K562 (cell line): Measurements from ENCODE around the gene LY6G6F. TPM values are rescaled to one million over a fixed set of nuclear protein-coding genes. Genes with fewer than 3 reads are reported as not detected.

Experiments used
- ATAC-seq: fragments of 200-7000 bp; cut with Tn5 transposase; 3 replicates; pipeline ENCODE4 v1.9.1; 2020; ENCODE audit warnings: moderate library complexity
- BruUV-seq: library from RNA; stranded (reverse); fragments of 400-500 nt; replicated peaks from 2 replicates; lab custom pipeline; 2021; lab: Mats Ljungman, UMichigan
- CTCF ChIA-PET: fragments of 300-600 bp; formaldehyde crosslinking; extraction: SDS; loops from one replicate; lab custom pipeline; 2021; ENCODE audit warnings: low intra/inter-chr PET ratio; lab: Yijun Ruan, JAX
- POLR2A ChIA-PET: fragments of 300-600, 350-650 bp; sonication (Branson Sonifier 250); formaldehyde crosslinking; extraction: SDS; loops from one replicate; lab custom pipeline; 2021; ENCODE audit warnings: antibody characterized with exemption, inconsistent platforms; lab: Yijun Ruan, JAX
- DNase-seq, 4 experiments: peaks; one replicate each; pipeline versions ENCODE4 v3.0.0 to v3.0.0-alpha.2; 2011 to 2018; ENCODE audit warnings: low spot score in 3 of 4, mixed read lengths in 3 of 4; ENCODE audit errors: extremely low read depth in 1 of 4
- FAIRE-seq: peaks from 2 replicates; lab custom pipeline; 2011; peaks lifted over from hg19 to GRCh38; lab: Jason Lieb, UNC
- H2AFZ ChIP-seq: 2 replicates; pipeline ENCODE4 v1.6.0; 2011; ENCODE audit warnings: low read depth, low read length, control low read depth, inconsistent platforms
- H3K27ac ChIP-seq: fragments of 200-600 bp; 3 replicates; pipeline ENCODE4 v1.8.0; 2011; ENCODE audit warnings: low read depth, mild to moderate bottlenecking, control low read depth, inconsistent platforms, low read length, moderate library complexity, mixed read lengths; ENCODE audit errors: extremely low read depth
- H3K27me3 ChIP-seq, 2 experiments: fragments of 300-600 bp in 1 of 2; 2 replicates in 1 of 2; 3 replicates in 1 of 2; pipeline versions ENCODE4 v1.6.0 to v1.8.0; 2011; ENCODE audit warnings: inconsistent platforms in 2 of 2, low read length in 2 of 2, mild to moderate bottlenecking in 1 of 2, mixed read lengths in 1 of 2, moderate library complexity in 1 of 2; ENCODE audit not compliant: control insufficient read depth in 2 of 2, insufficient read depth in 2 of 2
- H3K36me3 ChIP-seq: fragments of 300-600 bp; 3 replicates; pipeline ENCODE4 v1.8.0; 2011; ENCODE audit warnings: mild to moderate bottlenecking, low read length, inconsistent platforms; ENCODE audit not compliant: control insufficient read depth, insufficient read depth
- H3K4me1 ChIP-seq, 2 experiments: fragments of 200-600 bp in 1 of 2; replicated peaks in 1 of 2; 2 replicates in 1 of 2; 3 replicates in 1 of 2; pipeline versions ENCODE4 v1.5.1 to v1.8.0; 2011; ENCODE audit warnings: inconsistent platforms in 2 of 2, low read length in 2 of 2, mild to moderate bottlenecking in 1 of 2, mixed read lengths in 1 of 2, moderate library complexity in 1 of 2; ENCODE audit not compliant: control insufficient read depth in 2 of 2, insufficient read depth in 2 of 2
- H3K4me2 ChIP-seq: 2 replicates; pipeline ENCODE4 v1.6.1; 2011; ENCODE audit warnings: low read length, control low read depth, inconsistent platforms, mixed read lengths; ENCODE audit not compliant: insufficient read depth
- H3K4me3 ChIP-seq: fragments of 200-600 bp; sonication (generic), shearing (Covaris generic); 2 replicates; pipeline ENCODE4 v1.5.1; 2016; ENCODE audit warnings: control low read depth, inconsistent platforms
- H3K79me2 ChIP-seq: fragments of 200-600 bp; 3 replicates; pipeline ENCODE4 v1.8.0; 2011; ENCODE audit warnings: low read length, inconsistent platforms; ENCODE audit not compliant: control insufficient read depth, insufficient read depth
- H3K9ac ChIP-seq, 2 experiments: 2 replicates each; pipeline versions ENCODE4 v1.6.0 to v1.6.1; 2011; ENCODE audit warnings: low read depth in 2 of 2, low read length in 2 of 2, control low read depth in 1 of 2, inconsistent platforms in 1 of 2, mild to moderate bottlenecking in 1 of 2, mixed read lengths in 1 of 2; ENCODE audit not compliant: insufficient read depth in 1 of 2
- H3K9me1 ChIP-seq: one replicate; pipeline ENCODE4 v1.6.0; 2011; ENCODE audit warnings: inconsistent platforms, mild to moderate bottlenecking, low read length, moderate library complexity; ENCODE audit not compliant: control insufficient read depth, insufficient read depth
- H3K9me3 ChIP-seq: replicated peaks from 2 replicates; pipeline ENCODE4 v1.5.1; 2011; ENCODE audit warnings: low read depth, low read length, inconsistent platforms; ENCODE audit not compliant: control insufficient read depth, insufficient read depth
- H4K20me1 ChIP-seq: replicated peaks from 2 replicates; pipeline ENCODE4 v1.6.1; 2011; ENCODE audit warnings: low read length, inconsistent platforms, mixed read lengths; ENCODE audit not compliant: control insufficient read depth, insufficient read depth
- CAMTA2 ChIP-seq: fragments of 250-450 bp; sonication (Bioruptor Pico); conservative IDR thresholded peaks from 2 replicates; pipeline ENCODE4 v1.5.1; 2022
- CC2D1A ChIP-seq: fragments of 450-650 bp; IDR thresholded peaks from 2 replicates; pipeline ENCODE4 v1.6.1; 2017; ENCODE audit warnings: mild to moderate bottlenecking
- GTF2A2 ChIP-seq: IDR thresholded peaks from 2 replicates; pipeline ENCODE4 v1.6.1; 2016; ENCODE audit warnings: mild to moderate bottlenecking, missing genetic modification characterization, missing compliant biosample characterization
- MYNN ChIP-seq, 2 experiments: sonication (generic); formaldehyde crosslinking in 1 of 2; IDR thresholded peaks; 2 replicates each; pipeline versions ENCODE4 v1.5.0 to v1.6.1; 2016 to 2020; ENCODE audit warnings: antibody characterized with exemption in 1 of 2, missing genetic modification reagents in 1 of 2
- POLR2G ChIP-seq: fragments of 200-400 bp; formaldehyde crosslinking; IDR thresholded peaks from 2 replicates; pipeline ENCODE4 v1.6.1; 2017; ENCODE audit warnings: low read depth, mild to moderate bottlenecking, antibody characterized with exemption, low read length, moderate library complexity
- RB1 ChIP-seq: fragments of 450-650 bp; IDR thresholded peaks from 2 replicates; pipeline ENCODE4 v1.6.1; 2017; ENCODE audit warnings: low read depth, mild to moderate bottlenecking
- RBFOX2 ChIP-seq: fragments of 200-400 bp; formaldehyde crosslinking; IDR thresholded peaks from 2 replicates; pipeline ENCODE4 v1.6.1; 2017; ENCODE audit warnings: low read depth, mild to moderate bottlenecking, low read length, moderate library complexity
- SMARCA4 ChIP-seq: fragments of 450-650 bp; IDR thresholded peaks from 2 replicates; pipeline ENCODE4 v1.6.1; 2016
- WHSC1 ChIP-seq: IDR thresholded peaks from one replicate; pipeline ENCODE4 v1.6.1; 2012; ENCODE audit warnings: low read length, control low read depth, inconsistent platforms
- WGBS: fragments of 100-300 bp; shearing (Covaris generic); methylation state at CpG from one replicate; pipeline ENCODE4 v1.1.6; 2016; ENCODE audit warnings: low coverage, mixed read lengths; ENCODE audit not compliant: insufficient coverage; ENCODE audit errors: missing lambda C conversion rate; 5-methylcytosine and 5-hydroxymethylcytosine counted together
- in situ Hi-C: fragments of 300-500 bp; cut with MboI; formaldehyde crosslinking; loops from 4 replicates; pipeline ENCODE4 v1.15.0; 2018; ENCODE audit warnings: inconsistent platforms, mixed read lengths
- intact Hi-C: fragments of 100-400 bp; cut with micrococcal nuclease; formaldehyde crosslinking; loops from 2 replicates; pipeline ENCODE4 v1.14.2; 2022
- polyA plus RNA-seq, 8 experiments: library from polyadenylated mRNA; depleted of rRNA in 4 of 8; stranded (reverse) in 5 of 8; unstranded in 3 of 8; fragments of >200 nt; fragmentation: Nextera tagmentation in 2 of 8; fragmentation: Illumina TruSeq in 1 of 8; extraction: Ambion mirVana in 2 of 8; extraction: Trizol in 1 of 8; gene quantifications; 2 replicates each; pipeline versions ENCODE4 v1.2.1 to v1.2.3, GENCODE V29; 2011 to 2014; ENCODE audit warnings: inconsistent platforms in 1 of 8, missing spikeins in 1 of 8
- total RNA-seq, 7 experiments: library from RNA; depleted of rRNA in 6 of 7; stranded (reverse); fragments of >200 nt in 6 of 7; fragmentation: Illumina TruSeq in 2 of 7; extraction: Trizol in 2 of 7; gene quantifications; 2 replicates each; pipeline versions ENCODE4 v1.2.1 to v1.2.3, GENCODE V29; 2011 to 2021; ENCODE audit warnings: low replicate concordance in 1 of 7
- TF ChIP-seq, protein P1 (sequence below): fragments of 150-350 bp; conservative IDR thresholded peaks from 2 replicates; pipeline ENCODE4 v1.6.1; 2014; ENCODE audit warnings: low read length
- TF ChIP-seq, protein P2 (sequence below), 3 experiments: fragments of 200-800 bp in 1 of 3; sonication (Bioruptor generic) in 1 of 3; sonication (generic) in 1 of 3; formaldehyde crosslinking in 1 of 3; IDR thresholded peaks; 2 replicates each; pipeline versions ENCODE4 v1.6.1 to v1.8.0; 2016 to 2022; ENCODE audit warnings: mild to moderate bottlenecking in 2 of 3, missing compliant biosample characterization in 2 of 3, missing genetic modification characterization in 2 of 3, missing genetic modification reagents in 1 of 3
- TF ChIP-seq, protein P3 (sequence below): fragments of 200-800 bp; sonication (Bioruptor generic); IDR thresholded peaks from 2 replicates; pipeline ENCODE4 v1.6.1; 2017; ENCODE audit warnings: missing genetic modification characterization, missing compliant biosample characterization
- TF ChIP-seq, protein P4 (sequence below): fragments of 250-450 bp; sonication (Bioruptor Pico); IDR thresholded peaks from 2 replicates; pipeline ENCODE4 v1.9.0; 2021; ENCODE audit warnings: mild to moderate bottlenecking, inconsistent platforms

The LY6G6F gene
- total and polyA plus RNA-seq, 9 of the 15 experiments (the other 6 are each of a cell fraction or from before 2014, with no cell fraction given): 0.14 to 0.50 (median 0.28) TPM; not detected in 2

DNA sequence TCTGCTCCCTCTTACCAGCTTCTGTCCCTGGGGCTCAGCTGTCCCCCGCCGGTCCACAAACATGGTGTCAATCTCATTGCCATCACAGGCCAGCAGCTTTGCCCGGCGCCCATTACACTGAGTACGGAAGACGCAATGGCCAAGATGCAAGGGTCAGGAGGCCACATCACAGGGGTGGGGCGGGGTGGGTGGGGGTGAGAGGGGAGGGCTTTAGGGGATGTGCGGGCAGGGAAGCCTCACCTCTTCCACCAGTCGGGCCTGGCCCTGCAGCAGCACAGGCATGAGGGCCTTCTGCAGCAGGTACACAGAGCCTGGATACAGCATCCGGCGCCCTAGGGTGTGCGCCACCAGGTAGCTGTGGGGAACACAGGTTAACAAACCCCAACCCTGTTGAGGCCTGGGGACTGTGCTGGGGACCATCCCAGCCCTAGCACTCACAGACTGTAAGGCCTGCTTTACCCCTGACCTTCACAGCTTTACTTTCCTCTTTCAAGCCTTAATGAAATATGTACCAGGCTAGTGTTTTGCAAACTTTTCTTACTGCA, 15.0 kb upstream of the LY6G6F start:
- BruUV-seq: no TSS peak
- Histone ChIP-seq H4K20me1 (no peaks in the 10 kb centered on the region), H3K4me2 (peak overlapping the region; percentile 82), H3K79me2 (no peaks in the 10 kb centered on the region), H3K9me3 (no peaks in the 10 kb centered on the region), H3K36me3 (peaks cover 90% of the 10 kb centered on the region), H3K4me1 (peaks cover 57 to 59% of the 10 kb centered on the region in 2 experiments), H3K9ac (peak overlapping the region; percentile 68 to 75; a peak in 3 of 4 replicates), H3K27ac (peak overlapping the region; percentile 88; the same call in 2 of the 3 replicates), H3K9me1 (no peaks in the 10 kb centered on the region), H3K27me3 (no peaks in the 10 kb centered on the region), H3K4me3 (no peak overlapping the region), H2AFZ (no peak overlapping the region)
- peak; percentile 13 for ATAC-seq
- in situ Hi-C loops: no loop called here
- ChIA-PET CTCF (no interaction called here), POLR2A (interaction anchor here (0.8 to 7.1 kb wide), 26 partner anchors 7 to 144 kb away, joined by 3 to 158 read pairs (median 9); partner anchors contain the start of genes ABHD16A, APOM, CLIC1 and GPANK1)
- 74% methylated on average over 11 of the region's 12 CpGs for WGBS
- FAIRE-seq: no peak
- intact Hi-C loops: loop anchor here (2.0 kb wide), 2 partner anchors 43 to 139 kb away; no protein-coding TSS in a partner anchor
- DNase-seq: peak in 3 of 4 experiments; percentile 56 to 83 (median 76)
- TF ChIP-seq SMARCA4 (no peak), RBFOX2 (peak; percentile 28), WHSC1 (peak; percentile 74), MYNN (IDR thresholded peaks at IDR 0.05) (no peak), MYNN (CRISPR knock-in tag; IDR thresholded peaks at IDR 0.05) (no peak), RB1 (0 out of 2 replicates have a peak, but pooled peaks have one; percentile 30), GTF2A2 (tag) (0 out of 2 replicates have a peak, but pooled peaks have one; percentile 27), CAMTA2 (no peak), CC2D1A (no peak), POLR2G (peak; percentile 42; the same call in 1 of the 2 replicates)
- TF ChIP-seq, protein P1, sequence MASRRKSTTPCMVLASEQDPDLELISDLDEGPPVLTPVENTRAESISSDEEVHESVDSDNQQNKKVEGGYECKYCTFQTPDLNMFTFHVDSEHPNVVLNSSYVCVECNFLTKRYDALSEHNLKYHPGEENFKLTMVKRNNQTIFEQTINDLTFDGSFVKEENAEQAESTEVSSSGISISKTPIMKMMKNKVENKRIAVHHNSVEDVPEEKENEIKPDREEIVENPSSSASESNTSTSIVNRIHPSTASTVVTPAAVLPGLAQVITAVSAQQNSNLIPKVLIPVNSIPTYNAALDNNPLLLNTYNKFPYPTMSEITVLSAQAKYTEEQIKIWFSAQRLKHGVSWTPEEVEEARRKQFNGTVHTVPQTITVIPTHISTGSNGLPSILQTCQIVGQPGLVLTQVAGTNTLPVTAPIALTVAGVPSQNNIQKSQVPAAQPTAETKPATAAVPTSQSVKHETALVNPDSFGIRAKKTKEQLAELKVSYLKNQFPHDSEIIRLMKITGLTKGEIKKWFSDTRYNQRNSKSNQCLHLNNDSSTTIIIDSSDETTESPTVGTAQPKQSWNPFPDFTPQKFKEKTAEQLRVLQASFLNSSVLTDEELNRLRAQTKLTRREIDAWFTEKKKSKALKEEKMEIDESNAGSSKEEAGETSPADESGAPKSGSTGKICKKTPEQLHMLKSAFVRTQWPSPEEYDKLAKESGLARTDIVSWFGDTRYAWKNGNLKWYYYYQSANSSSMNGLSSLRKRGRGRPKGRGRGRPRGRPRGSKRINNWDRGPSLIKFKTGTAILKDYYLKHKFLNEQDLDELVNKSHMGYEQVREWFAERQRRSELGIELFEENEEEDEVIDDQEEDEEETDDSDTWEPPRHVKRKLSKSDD: no peak
- TF ChIP-seq, protein P2, sequence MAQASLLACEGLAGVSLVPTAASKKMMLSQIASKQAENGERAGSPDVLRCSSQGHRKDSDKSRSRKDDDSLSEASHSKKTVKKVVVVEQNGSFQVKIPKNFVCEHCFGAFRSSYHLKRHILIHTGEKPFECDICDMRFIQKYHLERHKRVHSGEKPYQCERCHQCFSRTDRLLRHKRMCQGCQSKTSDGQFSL (CRISPR knock-in tag; IDR thresholded peaks at IDR 0.05): no peak
- TF ChIP-seq, protein P2 (tag; IDR thresholded peaks at IDR 0.05): 0 out of 4 replicates have a peak, but pooled peaks of 1 of the 2 experiments have one; percentile 9
- TF ChIP-seq, protein P3, sequence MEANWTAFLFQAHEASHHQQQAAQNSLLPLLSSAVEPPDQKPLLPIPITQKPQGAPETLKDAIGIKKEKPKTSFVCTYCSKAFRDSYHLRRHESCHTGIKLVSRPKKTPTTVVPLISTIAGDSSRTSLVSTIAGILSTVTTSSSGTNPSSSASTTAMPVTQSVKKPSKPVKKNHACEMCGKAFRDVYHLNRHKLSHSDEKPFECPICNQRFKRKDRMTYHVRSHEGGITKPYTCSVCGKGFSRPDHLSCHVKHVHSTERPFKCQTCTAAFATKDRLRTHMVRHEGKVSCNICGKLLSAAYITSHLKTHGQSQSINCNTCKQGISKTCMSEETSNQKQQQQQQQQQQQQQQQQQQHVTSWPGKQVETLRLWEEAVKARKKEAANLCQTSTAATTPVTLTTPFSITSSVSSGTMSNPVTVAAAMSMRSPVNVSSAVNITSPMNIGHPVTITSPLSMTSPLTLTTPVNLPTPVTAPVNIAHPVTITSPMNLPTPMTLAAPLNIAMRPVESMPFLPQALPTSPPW (CRISPR knock-in tag): peak; percentile 30; the same call in 1 of the 2 replicates
- TF ChIP-seq, protein P4, sequence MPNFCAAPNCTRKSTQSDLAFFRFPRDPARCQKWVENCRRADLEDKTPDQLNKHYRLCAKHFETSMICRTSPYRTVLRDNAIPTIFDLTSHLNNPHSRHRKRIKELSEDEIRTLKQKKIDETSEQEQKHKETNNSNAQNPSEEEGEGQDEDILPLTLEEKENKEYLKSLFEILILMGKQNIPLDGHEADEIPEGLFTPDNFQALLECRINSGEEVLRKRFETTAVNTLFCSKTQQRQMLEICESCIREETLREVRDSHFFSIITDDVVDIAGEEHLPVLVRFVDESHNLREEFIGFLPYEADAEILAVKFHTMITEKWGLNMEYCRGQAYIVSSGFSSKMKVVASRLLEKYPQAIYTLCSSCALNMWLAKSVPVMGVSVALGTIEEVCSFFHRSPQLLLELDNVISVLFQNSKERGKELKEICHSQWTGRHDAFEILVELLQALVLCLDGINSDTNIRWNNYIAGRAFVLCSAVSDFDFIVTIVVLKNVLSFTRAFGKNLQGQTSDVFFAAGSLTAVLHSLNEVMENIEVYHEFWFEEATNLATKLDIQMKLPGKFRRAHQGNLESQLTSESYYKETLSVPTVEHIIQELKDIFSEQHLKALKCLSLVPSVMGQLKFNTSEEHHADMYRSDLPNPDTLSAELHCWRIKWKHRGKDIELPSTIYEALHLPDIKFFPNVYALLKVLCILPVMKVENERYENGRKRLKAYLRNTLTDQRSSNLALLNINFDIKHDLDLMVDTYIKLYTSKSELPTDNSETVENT (CRISPR knock-in tag): peak; percentile 69; the same call in 1 of the 2 replicates
